Liver (tissue), 9 donors: ENCODE measurements around the gene VASN. TPM values are rescaled to one million over a fixed set of nuclear protein-coding genes. Genes with fewer than 3 reads are reported as not detected.
"Not testable (repeated sequence)": the region's sequence is repeated elsewhere in the genome, so short reads cannot be mapped to it uniquely, and the experiment has no call there.

Experiments
- DNase-seq: peaks from one replicate; pipeline ENCODE4 v3.0.0-alpha.2; 2017; ENCODE audit warnings: low spot score
- H3K27ac ChIP-seq, 2 donors: one replicate each; pipeline ENCODE4 v1.7.0; 2013; ENCODE audit warnings: inconsistent platforms in 2 of 2, low read length in 2 of 2, control low read depth in 1 of 2, low read depth in 1 of 2, mild to moderate bottlenecking in 1 of 2
- H3K27me3 ChIP-seq, 4 donors: one replicate each; pipeline versions ENCODE4 v1.6.1 to v1.7.0; 2013; ENCODE audit warnings: low read length in 3 of 4, inconsistent platforms in 1 of 4, mild to moderate bottlenecking in 1 of 4, moderate library complexity in 1 of 4; ENCODE audit not compliant: control insufficient read depth in 4 of 4, insufficient read depth in 4 of 4
- H3K36me3 ChIP-seq, 4 donors: one replicate each; pipeline versions ENCODE4 v1.6.1 to v1.7.0; 2013; ENCODE audit warnings: low read length in 3 of 4, mild to moderate bottlenecking in 3 of 4, low read depth in 1 of 4, moderate library complexity in 1 of 4; ENCODE audit not compliant: control insufficient read depth in 4 of 4, insufficient read depth in 3 of 4
- H3K4me1 ChIP-seq, 4 donors: one replicate each; pipeline versions ENCODE4 v1.6.1 to v1.7.0; 2013; ENCODE audit warnings: low read length in 3 of 4, mild to moderate bottlenecking in 3 of 4, moderate library complexity in 1 of 4; ENCODE audit not compliant: control insufficient read depth in 4 of 4, insufficient read depth in 4 of 4
- H3K4me3 ChIP-seq, 3 donors: one replicate each; pipeline versions ENCODE4 v1.6.1 to v1.7.0; 2013; ENCODE audit warnings: low read length in 3 of 3, control low read depth in 1 of 3, low read depth in 1 of 3, mild to moderate bottlenecking in 1 of 3
- H3K9ac ChIP-seq, 2 donors: one replicate each; pipeline ENCODE4 v1.7.0; 2013; ENCODE audit warnings: low read length in 2 of 2, mild to moderate bottlenecking in 2 of 2, moderate library complexity in 2 of 2, control low read depth in 1 of 2, low read depth in 1 of 2
- H3K9me3 ChIP-seq, 4 donors: one replicate each; pipeline versions ENCODE4 v1.6.1 to v1.7.0; 2013; ENCODE audit warnings: low read length in 3 of 4; ENCODE audit not compliant: control insufficient read depth in 4 of 4
- EGR1 ChIP-seq, 2 donors: IDR thresholded peaks; 2 replicates each; pipeline ENCODE4 v1.6.1; 2016 to 2018; ENCODE audit warnings: antibody characterized with exemption in 2 of 2, low read depth in 2 of 2
- FOXA1 ChIP-seq: IDR thresholded peaks from 2 replicates; pipeline ENCODE4 v1.6.1; 2016; ENCODE audit warnings: antibody characterized with exemption
- FOXA2 ChIP-seq: IDR thresholded peaks from 2 replicates; pipeline ENCODE4 v1.6.1; 2016; ENCODE audit warnings: antibody characterized with exemption
- HNF4A ChIP-seq, 2 donors: conservative IDR thresholded peaks; 2 replicates each; pipeline ENCODE4 v1.6.1; 2016; ENCODE audit warnings: antibody characterized with exemption in 2 of 2, mild to moderate bottlenecking in 2 of 2
- HNF4G ChIP-seq: IDR thresholded peaks from 2 replicates; pipeline ENCODE4 v1.6.1; 2016; ENCODE audit warnings: antibody characterized with exemption
- JUND ChIP-seq, 2 donors: IDR thresholded peaks; 2 replicates each; pipeline ENCODE4 v1.6.1; 2016; ENCODE audit warnings: antibody characterized with exemption in 2 of 2
- MAX ChIP-seq: IDR thresholded peaks from 2 replicates; pipeline ENCODE4 v1.6.1; 2016; ENCODE audit warnings: antibody characterized with exemption
- NR2F2 ChIP-seq: IDR thresholded peaks from 2 replicates; pipeline ENCODE4 v1.6.1; 2016; ENCODE audit warnings: antibody characterized with exemption
- RAD21 ChIP-seq, 2 donors: IDR thresholded peaks; 2 replicates each; pipeline ENCODE4 v1.6.1; 2016; ENCODE audit warnings: antibody characterized with exemption in 2 of 2, mild to moderate bottlenecking in 2 of 2
- RXRA ChIP-seq, 2 donors: IDR thresholded peaks; 2 replicates each; pipeline ENCODE4 v1.6.1; 2017 to 2018; ENCODE audit warnings: antibody characterized with exemption in 2 of 2, mild to moderate bottlenecking in 1 of 2
- SP1 ChIP-seq: IDR thresholded peaks from 2 replicates; pipeline ENCODE4 v1.6.1; 2018; ENCODE audit warnings: antibody characterized with exemption, mild to moderate bottlenecking
- TAF1 ChIP-seq: conservative IDR thresholded peaks from 2 replicates; pipeline ENCODE4 v1.6.1; 2016; ENCODE audit warnings: antibody characterized with exemption, mild to moderate bottlenecking
- YY1 ChIP-seq: IDR thresholded peaks from 2 replicates; pipeline ENCODE4 v1.6.1; 2016; ENCODE audit warnings: antibody characterized with exemption, mild to moderate bottlenecking
- ZBTB33 ChIP-seq: IDR thresholded peaks from 2 replicates; pipeline ENCODE4 v1.6.1; 2016; ENCODE audit warnings: antibody characterized with exemption
- WGBS: extraction: QIAGEN DNeasy Blood & Tissue Kit; methylation state at CpG from one replicate; pipeline ENCODE4 v1.1.7; 2013; 5-methylcytosine and 5-hydroxymethylcytosine counted together
- polyA plus RNA-seq, 2 donors: library from polyadenylated mRNA; stranded (reverse) in 1 of 2; unstranded in 1 of 2; fragments of 200-250 nt in 1 of 2; fragments of >200 nt in 1 of 2; fragmentation: Nextera tagmentation in 1 of 2; extraction: Ambion mirVana in 1 of 2; gene quantifications; one replicate each; pipeline versions ENCODE4 v1.2.1 to v1.2.3, GENCODE V29; 2013 to 2015
- total RNA-seq, 2 donors: library from RNA; depleted of rRNA; stranded (reverse); fragments of >200 nt; gene quantifications; one replicate each; pipeline ENCODE4 v1.2.3, GENCODE V29; 2014
- TF ChIP-seq, protein P1 (sequence below): IDR thresholded peaks from 2 replicates; pipeline ENCODE4 v1.6.1; 2016; ENCODE audit warnings: antibody characterized with exemption
- TF ChIP-seq, protein P2 (sequence below): IDR thresholded peaks from 2 replicates; pipeline ENCODE4 v1.6.1; 2016; ENCODE audit warnings: antibody characterized with exemption, mild to moderate bottlenecking
- TF ChIP-seq, protein P3 (sequence below): fragments of 150-350 bp; IDR thresholded peaks from 2 replicates; pipeline ENCODE4 v1.5.1; 2017; ENCODE audit warnings: improper control_type of control experiment, low read depth, low read length; ENCODE audit not compliant: missing input control
- donor health status: healthy.
- donor health status: healthy.
- donor health status: healthy.
- donor health status: healthy.
- donor health status: healthy.

Gene VASN
- total and polyA plus RNA-seq, 4 donors, result 6.2 to 26.9 (median 21.2) TPM

DNA sequence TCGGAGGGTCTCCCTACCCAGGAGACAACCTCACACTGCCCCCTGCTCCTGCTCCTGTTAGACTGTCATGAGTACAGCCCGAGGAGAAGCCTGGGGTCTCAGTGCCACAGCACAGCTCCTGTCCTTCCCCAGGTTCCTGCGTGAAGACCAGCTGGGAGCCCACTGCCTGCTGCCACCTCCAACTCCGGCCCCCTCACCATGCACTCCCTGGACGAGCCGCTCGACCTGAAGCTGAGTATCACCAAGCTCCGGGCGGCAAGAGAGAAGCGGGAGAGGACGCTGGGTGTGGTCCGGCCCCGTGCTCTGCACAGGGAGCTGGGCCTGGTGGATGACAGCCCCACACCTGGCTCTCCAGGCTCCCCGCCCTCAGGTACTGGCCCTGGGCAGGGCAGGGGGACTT, 39.6 kb upstream of the VASN start (continued):
- no peak for TF ChIP-seq YY1

DNA sequence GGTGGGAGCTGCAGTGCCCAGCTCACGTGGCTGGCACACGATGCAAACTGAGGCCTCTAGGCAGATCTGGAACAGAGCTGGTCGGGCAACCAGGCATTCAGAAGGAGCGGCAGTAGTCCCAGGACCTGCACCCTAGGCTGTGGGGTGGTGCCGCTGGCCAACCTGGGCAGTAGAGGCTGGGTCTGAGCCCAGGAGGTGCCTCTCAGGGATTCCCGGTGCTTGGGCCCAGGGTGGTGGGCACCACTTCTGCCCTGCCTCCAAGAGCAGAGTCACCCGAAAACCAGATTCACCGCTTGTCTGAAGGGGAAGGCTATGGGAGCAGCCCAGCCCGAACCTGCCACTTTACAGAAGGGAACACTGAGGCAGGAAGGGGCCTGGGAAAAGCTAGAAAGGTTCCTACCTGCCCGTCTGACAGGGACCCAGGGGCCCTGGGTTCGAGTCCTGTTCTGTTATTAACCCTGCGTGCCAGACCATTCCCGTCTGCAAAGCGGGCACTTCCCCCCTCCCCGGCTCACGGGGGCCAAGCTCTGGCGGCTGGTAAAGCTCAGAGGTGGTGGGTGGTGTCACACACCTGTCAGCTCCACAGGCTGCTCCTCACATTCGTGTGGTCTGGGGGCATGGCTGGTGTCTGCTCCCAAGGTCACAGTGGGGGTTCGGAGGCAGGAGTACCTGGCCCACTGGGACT, 38.9 kb upstream of the VASN start:
- DNase-seq, result no peak
- H3K4me3 ChIP-seq, result no peak overlapping the region
- H3K9ac ChIP-seq, result no peak overlapping the region
- TF ChIP-seq MAX (no peak), RXRA (IDR thresholded peaks at IDR 0.05) (no peak), HNF4G (no peak), JUND (IDR thresholded peaks at IDR 0.05) (no peak), FOXA1 (no peak), ZBTB33 (no peak)
- H3K4me1 ChIP-seq, result peaks cover 5 to 18% (median 11%) of the 10 kb centered on the region in 4 donors
- peaks cover 0 to 2% (median 0%) of the 10 kb centered on the region in 4 donors for H3K36me3 ChIP-seq
- no peaks in the 10 kb centered on the region for H3K27me3 ChIP-seq
- no peak overlapping the region for H3K27ac ChIP-seq
- H3K9me3 ChIP-seq, result no peaks in the 10 kb centered on the region
- WGBS, result 79% methylated on average over 19 of the region's 19 CpGs

GRCh38 chr16:4333308-4333638, 38.4 kb upstream of the VASN start:
- H3K9me3 ChIP-seq, result no peaks in the 10 kb centered on the region
- TF ChIP-seq, protein P1, sequence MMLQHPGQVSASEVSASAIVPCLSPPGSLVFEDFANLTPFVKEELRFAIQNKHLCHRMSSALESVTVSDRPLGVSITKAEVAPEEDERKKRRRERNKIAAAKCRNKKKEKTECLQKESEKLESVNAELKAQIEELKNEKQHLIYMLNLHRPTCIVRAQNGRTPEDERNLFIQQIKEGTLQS, result no peak
- no peak for TF ChIP-seq JUND (IDR thresholded peaks at IDR 0.05)
- TF ChIP-seq YY1, result no peak
- TF ChIP-seq FOXA2, result no peak
- no peak for TF ChIP-seq RAD21 (IDR thresholded peaks at IDR 0.05)
- TF ChIP-seq SP1, result no peak
- TF ChIP-seq NR2F2, result no peak
- TF ChIP-seq, protein P2, sequence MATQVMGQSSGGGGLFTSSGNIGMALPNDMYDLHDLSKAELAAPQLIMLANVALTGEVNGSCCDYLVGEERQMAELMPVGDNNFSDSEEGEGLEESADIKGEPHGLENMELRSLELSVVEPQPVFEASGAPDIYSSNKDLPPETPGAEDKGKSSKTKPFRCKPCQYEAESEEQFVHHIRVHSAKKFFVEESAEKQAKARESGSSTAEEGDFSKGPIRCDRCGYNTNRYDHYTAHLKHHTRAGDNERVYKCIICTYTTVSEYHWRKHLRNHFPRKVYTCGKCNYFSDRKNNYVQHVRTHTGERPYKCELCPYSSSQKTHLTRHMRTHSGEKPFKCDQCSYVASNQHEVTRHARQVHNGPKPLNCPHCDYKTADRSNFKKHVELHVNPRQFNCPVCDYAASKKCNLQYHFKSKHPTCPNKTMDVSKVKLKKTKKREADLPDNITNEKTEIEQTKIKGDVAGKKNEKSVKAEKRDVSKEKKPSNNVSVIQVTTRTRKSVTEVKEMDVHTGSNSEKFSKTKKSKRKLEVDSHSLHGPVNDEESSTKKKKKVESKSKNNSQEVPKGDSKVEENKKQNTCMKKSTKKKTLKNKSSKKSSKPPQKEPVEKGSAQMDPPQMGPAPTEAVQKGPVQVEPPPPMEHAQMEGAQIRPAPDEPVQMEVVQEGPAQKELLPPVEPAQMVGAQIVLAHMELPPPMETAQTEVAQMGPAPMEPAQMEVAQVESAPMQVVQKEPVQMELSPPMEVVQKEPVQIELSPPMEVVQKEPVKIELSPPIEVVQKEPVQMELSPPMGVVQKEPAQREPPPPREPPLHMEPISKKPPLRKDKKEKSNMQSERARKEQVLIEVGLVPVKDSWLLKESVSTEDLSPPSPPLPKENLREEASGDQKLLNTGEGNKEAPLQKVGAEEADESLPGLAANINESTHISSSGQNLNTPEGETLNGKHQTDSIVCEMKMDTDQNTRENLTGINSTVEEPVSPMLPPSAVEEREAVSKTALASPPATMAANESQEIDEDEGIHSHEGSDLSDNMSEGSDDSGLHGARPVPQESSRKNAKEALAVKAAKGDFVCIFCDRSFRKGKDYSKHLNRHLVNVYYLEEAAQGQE, result no peak
- TF ChIP-seq, protein P3, sequence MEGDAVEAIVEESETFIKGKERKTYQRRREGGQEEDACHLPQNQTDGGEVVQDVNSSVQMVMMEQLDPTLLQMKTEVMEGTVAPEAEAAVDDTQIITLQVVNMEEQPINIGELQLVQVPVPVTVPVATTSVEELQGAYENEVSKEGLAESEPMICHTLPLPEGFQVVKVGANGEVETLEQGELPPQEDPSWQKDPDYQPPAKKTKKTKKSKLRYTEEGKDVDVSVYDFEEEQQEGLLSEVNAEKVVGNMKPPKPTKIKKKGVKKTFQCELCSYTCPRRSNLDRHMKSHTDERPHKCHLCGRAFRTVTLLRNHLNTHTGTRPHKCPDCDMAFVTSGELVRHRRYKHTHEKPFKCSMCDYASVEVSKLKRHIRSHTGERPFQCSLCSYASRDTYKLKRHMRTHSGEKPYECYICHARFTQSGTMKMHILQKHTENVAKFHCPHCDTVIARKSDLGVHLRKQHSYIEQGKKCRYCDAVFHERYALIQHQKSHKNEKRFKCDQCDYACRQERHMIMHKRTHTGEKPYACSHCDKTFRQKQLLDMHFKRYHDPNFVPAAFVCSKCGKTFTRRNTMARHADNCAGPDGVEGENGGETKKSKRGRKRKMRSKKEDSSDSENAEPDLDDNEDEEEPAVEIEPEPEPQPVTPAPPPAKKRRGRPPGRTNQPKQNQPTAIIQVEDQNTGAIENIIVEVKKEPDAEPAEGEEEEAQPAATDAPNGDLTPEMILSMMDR, result no peak
- no peak for TF ChIP-seq EGR1 (IDR thresholded peaks at IDR 0.05; ENCODE audit: low read depth in 2 of 2)
- TF ChIP-seq ZBTB33, result no peak
- no peak for TF ChIP-seq HNF4A (conservative IDR thresholded peaks at IDR 0.05)
- no peak for TF ChIP-seq HNF4G
- TF ChIP-seq TAF1, result no peak
- no peak for TF ChIP-seq RXRA (IDR thresholded peaks at IDR 0.05)
- TF ChIP-seq FOXA1, result no peak
- TF ChIP-seq MAX, result no peak
- H3K27ac ChIP-seq, result no peak overlapping the region
- H3K4me3 ChIP-seq, result no peak overlapping the region
- DNase-seq, result no peak
- WGBS, result 79% methylated on average over 9 of the region's 9 CpGs
- peaks cover 5 to 13% (median 7%) of the 10 kb centered on the region in 4 donors for H3K4me1 ChIP-seq
- H3K27me3 ChIP-seq, result no peaks in the 10 kb centered on the region
- H3K9ac ChIP-seq, result no peak overlapping the region
- peaks cover 0 to 2% (median 0%) of the 10 kb centered on the region in 4 donors for H3K36me3 ChIP-seq

DNA sequence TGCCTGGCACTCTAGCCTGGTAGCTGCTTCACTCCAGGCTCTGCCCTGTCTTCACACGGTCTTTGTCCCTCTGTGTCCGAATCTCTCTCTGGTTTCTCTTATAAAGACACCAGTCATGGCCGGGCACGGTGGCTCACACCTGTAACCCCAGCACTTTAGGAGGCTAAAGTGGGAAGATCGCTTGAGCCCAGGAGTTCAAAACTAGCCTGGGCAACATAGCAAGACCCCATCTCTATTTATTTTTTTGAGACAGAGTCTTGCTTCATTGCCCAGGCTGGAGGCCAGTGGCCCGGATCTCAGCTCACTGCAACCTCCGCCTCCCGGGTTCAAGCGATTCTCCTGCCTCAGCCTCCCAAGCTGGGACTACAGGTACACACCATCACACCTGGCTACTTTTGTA, 37.9 kb upstream of the VASN start:
- H3K9me3 ChIP-seq, H3K4me3 ChIP-seq, H3K9ac ChIP-seq, H3K27me3 ChIP-seq, H3K27ac ChIP-seq, DNase-seq, H3K4me1 ChIP-seq, H3K36me3 ChIP-seq: not testable (repeated sequence)
- 92% methylated on average over 9 of the region's 9 CpGs for WGBS
